Fibroblast of gingiva (primary cell): ENCODE results near the gene SLC25A29.

Experiments used
- DNase-seq: peaks from one replicate; pipeline ENCODE4 v3.0.0-alpha.2; 2011; ENCODE audit warnings: low read depth

The SLC25A29 gene

GRCh38 chr14:100281286-100282082 is 24.8 kb downstream of the SLC25A29 start:
- no peak for DNase-seq

- DNase-seq: no peak
Measured at GRCh38 chr14:100279563-100279962, 26.7 kb downstream of the SLC25A29 start.

GRCh38 chr14:100279133-100279532 is 27.1 kb downstream of the SLC25A29 start:
- no peak for DNase-seq

DNA sequence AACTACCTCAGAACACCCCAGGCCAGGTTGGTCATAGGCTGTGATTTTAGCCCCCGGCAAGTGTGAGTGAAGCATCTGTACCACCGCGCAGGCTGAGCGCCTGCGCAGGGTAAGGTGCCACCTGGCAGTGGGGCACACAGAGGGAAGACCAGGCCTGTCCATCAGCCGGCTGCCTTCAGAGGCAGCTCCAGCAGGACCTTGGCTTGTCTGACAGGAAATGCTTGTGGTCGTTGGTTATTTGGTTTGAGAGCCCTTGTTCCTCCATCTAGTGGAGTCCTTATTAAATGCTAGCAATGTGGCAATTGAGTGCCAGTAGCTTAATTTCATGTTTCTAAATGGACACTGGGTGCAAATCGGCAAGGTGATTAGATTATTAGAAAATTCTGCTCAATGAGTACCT is 27.5 kb downstream of the SLC25A29 start:
- peak; percentile 62 for DNase-seq

DNA sequence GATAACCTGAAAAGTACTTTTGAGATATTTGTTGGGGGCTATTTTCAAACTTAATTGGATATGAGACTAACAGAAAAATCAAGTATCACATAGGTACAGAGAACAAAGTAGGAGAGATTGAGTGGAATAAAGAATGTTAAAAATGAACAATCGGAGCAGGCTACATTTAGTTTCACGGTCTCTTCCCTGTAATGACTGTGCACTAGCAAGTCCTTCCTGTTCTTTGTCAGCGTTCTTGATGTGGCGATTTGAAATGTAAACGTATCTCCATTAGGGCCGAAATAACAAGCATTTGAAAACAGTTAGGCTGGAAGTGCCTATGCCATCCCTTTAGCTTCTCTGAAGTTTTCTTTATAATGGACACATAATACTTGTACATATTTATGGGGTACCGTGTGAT is 31.0 kb downstream of the SLC25A29 start:
- DNase-seq: no peak

DNA sequence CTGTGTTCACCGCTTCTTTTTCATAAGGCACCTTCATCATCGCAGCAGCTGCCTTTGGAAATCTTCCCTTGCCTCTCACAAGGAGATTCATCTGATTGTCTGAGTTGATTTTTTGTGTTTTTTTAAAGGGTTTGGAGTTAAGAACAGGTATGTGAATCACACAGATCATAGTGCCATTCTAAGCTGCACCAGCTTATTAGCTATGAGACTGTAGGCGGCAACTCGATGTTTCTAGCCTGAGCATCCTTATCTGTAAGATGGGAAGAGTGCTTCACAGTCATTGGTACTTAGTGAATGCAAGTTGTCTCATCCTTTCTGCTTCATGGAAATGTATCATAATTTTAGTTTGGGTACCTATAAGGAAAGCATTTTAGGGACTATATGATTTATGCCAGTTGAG is 32.0 kb downstream of the SLC25A29 start:
- no peak for DNase-seq

DNA sequence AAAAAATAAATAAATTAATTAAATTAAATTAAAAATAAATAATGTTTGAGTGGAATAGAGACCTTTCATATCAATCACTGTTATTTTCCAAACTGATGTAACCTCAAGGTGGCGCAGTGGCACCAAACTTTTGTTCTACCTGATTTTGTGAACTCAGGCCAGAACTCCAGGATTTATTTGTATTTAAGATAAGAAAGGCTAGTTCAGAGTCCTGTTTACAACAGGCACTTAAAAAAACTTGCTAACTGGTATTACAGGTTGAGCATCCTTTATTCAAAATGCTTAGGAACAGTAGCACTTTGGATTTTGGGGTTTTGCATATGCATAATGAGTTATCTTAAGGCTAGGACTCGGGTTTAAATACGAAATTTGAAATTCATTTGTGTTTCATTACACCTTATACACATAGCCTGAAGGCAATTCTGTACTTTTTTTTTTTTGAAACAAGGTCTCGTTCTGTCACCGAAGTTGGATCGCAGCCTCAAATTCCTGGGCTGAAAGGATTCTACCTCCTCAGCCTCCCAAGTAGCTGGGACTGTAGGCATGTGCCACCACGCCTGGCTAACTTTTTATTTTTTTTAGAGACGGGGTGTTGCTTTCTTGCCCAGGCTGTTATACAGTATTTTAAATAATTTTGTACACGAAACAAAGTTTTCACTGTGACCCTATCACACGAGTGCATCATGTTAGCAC is 34.9 kb downstream of the SLC25A29 start:
- no peak for DNase-seq

DNA sequence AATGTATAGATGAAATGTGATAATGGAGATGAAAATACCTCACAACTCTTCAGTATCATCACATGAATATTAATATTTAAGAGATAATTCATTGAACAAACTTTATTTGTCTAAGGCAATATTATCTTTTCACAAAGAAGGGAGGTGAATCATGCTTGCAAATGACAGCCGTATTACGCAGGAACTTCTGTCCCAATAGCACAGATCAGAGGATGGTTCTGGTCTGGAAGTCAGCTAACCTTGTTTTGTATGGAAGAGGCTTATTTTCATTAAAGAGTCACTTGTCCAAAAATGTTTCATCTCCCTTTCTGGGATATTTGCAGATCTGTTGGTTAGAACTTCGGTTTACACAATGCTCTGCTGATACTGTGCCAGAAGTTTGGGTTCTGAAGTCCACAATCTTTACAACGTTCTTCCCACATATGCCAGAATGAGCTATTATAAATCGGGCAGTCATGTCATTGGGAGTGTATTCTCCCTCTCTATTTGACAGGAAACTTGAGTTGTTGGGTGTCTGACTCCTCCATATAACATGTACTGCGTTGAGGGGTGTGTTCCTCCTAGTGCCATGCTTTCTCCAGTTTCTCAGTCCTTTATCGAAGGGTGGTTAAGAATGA is 37.5 kb downstream of the SLC25A29 start:
- peak; percentile 33 for DNase-seq

DNA sequence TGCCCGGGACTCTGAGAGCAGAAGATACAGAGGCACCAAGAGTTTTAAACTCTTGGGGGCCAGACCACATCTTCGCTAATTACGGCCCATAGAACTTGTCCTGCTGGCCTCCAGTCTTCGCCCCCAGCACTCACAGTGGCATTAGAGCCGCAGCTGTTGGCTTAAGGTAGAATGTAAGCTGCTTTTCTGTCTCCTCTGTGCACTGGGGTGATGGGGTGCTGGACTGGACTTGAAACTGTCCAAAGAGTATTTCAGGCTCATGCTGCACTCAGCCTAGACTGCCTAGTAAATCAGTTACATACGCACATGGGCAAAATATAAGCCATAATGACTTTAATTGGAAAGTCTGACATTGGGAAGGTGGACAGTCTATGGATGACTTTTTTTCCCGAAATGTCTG is 38.3 kb downstream of the SLC25A29 start:
- DNase-seq: no peak

DNA sequence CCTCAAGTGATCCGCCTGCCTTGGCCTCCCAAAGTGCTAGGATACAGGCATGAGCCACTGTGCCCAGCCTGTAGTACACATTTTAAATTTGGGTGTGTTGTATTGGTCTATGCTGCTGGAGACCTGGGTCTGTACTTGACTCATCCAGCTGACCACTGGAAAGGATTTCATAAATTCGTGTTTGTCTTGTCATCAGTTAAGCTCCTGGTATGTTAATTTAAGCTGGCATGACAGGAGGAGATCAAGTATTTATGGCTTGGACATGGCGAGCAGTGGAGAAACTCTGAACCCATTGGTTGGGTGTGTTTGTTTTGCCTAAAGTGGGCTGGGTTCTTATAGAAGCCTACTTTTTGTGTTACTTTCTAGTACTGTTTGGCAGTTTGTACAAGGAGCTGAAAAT is 43.1 kb downstream of the SLC25A29 start:
- no peak for DNase-seq

DNA sequence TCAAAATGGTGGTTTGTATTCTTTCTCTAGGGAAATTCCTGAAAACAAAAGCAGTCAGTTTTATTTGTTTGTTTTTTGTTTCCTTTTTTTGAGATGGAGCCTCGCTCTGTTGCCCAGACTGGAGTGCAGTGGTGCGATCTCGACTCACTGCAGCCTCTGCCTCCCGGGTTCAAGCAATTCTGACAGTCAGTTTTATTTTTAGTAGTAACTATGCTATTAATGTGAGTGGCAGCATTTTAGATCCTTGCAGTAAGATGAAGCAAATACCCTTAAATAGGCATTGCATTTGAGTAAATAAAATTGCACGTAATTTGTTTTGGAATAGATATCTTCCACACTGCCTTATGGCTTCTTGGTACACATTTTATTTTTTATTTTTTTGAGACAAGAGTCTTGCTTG is 43.7 kb downstream of the SLC25A29 start:
- DNase-seq: no peak

GRCh38 chr14:100261621-100262020 is 44.6 kb downstream of the SLC25A29 start:
- no peak for DNase-seq

GRCh38 chr14:100256339-100256895 is 49.8 kb downstream of the SLC25A29 start:
- DNase-seq: no peak

- no peak for DNase-seq
Measured at GRCh38 chr14:100252684-100253083, 53.6 kb downstream of the SLC25A29 start.

DNA sequence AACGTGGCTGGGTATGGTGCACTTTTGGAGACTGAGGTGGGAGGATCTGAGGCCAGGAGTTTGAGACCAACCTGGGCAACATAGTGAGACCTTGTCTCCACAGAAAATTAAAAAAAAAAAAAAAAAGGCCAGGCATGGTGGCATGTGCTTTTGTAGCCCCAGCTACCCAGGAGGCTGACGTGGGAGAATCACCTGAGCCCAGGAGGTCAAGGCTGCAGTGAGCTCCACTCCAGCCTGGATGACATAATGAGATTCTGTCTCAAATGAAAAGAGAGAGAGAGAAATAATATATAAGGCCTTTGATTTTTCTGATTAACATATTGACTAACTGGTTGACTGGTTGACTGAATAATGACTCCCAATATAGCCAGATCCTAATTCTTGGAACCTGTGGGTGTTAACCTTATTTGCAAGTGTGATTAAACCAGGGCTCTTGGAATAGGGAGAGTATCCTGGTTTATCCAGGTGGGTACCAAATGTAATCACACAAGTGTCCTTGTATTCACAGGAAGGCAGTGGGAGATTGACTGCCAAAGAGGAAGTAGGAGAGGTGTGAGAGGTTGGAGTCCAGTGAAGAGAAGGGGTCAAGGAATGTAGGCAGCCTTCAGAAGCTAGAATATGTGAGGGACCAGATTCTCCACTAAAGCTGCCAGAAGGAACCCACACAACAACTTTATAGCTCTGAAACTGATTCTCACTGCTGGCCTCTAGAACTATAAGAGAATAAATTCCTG is 55.3 kb downstream of the SLC25A29 start:
- no peak for DNase-seq

DNA sequence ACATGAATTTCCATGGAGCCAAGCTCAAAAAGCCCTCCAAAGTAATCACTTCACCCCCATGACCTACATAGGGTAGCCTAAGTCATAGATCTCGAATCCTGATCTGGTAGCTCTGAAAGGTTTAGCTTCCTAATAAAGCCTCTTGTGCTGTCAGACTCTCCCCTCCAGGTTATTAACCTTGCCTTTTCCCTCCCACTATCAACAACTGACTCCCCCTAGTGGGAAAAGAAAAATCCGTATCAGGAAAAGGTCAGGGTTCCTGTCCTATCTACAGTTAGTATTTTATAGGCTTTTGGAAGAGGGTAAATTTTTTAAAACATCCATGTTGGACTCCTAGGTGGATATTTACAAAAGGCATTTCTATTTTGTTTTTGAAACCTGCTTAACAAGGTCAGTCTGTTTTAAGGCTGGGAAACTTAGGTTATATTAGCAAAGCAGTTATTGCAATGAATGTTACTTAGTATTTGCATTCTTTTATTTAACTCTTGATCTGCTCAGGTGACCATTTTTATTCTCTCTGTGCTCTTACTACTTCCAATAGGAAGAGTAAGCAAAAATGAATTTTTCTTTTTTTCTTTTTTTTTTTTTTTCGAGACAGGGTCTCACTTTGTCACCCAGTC is 59.3 kb downstream of the SLC25A29 start:
- peak; percentile 9 for DNase-seq

GRCh38 chr14:100243020-100243419 is 63.2 kb downstream of the SLC25A29 start:
- DNase-seq: no peak

GRCh38 chr14:100241279-100241678 is 65.0 kb downstream of the SLC25A29 start:
- no peak for DNase-seq
